H1 (cell line): ENCODE data around the gene SMAP1.
"Not testable (repeated sequence)": the region's sequence is repeated elsewhere in the genome, so short reads cannot be mapped to it uniquely, and the experiment has no call there.

ENCODE experiments used
- EZH2 ChIP-seq: fragments of 200-600 bp; sonication (generic); IDR thresholded peaks from 2 replicates; pipeline ENCODE4 v1.7.1; 2012; ENCODE audit warnings: low read depth, mild to moderate bottlenecking, moderate library complexity, low read length, inconsistent platforms; ENCODE audit not compliant: severe bottlenecking
- GTF2F1 ChIP-seq: IDR thresholded peaks from 2 replicates; pipeline ENCODE4 v1.6.1; 2012; ENCODE audit warnings: low read depth, low read length, improper control_type of control experiment, borderline replicate concordance
- MAX ChIP-seq: IDR thresholded peaks from 2 replicates; pipeline ENCODE4 v1.6.1; 2012; ENCODE audit warnings: inconsistent platforms
- NRF1 ChIP-seq: IDR thresholded peaks from 2 replicates; pipeline ENCODE4 v1.6.1; 2011; ENCODE audit warnings: mild to moderate bottlenecking, low read depth, low read length, improper control_type of control experiment
- POLR2A ChIP-seq, 2 experiments: IDR thresholded peaks; 1 replicate in 1 of 2; 2 replicates in 1 of 2; pipeline ENCODE4 v1.6.1; 2011; ENCODE audit warnings: low read depth in 2 of 2, low read length in 2 of 2, mild to moderate bottlenecking in 2 of 2; ENCODE audit errors: control extremely low read depth in 1 of 2
- POLR2AphosphoS5 ChIP-seq: IDR thresholded peaks from 2 replicates; pipeline ENCODE4 v1.6.1; 2011; ENCODE audit warnings: low read depth, low read length
- RAD21 ChIP-seq, 2 experiments: IDR thresholded peaks in 1 of 2; conservative IDR thresholded peaks in 1 of 2; 2 replicates each; pipeline ENCODE4 v1.6.1; 2011; ENCODE audit warnings: low read depth in 2 of 2, low read length in 2 of 2, improper control_type of control experiment in 1 of 2, inconsistent platforms in 1 of 2, mild to moderate bottlenecking in 1 of 2, moderate library complexity in 1 of 2
- SP2 ChIP-seq: IDR thresholded peaks from 2 replicates; pipeline ENCODE4 v1.6.1; 2012; ENCODE audit warnings: mild to moderate bottlenecking, low read length, inconsistent platforms
- TF ChIP-seq, protein P1 (sequence below), 3 experiments: IDR thresholded peaks; 1 replicate in 2 of 3; 2 replicates in 1 of 3; pipeline versions ENCODE4 v1.5.1 to v1.6.1; 2011; ENCODE audit warnings: low read length in 3 of 3, mild to moderate bottlenecking in 3 of 3, inconsistent platforms in 2 of 3, low read depth in 1 of 3, moderate library complexity in 1 of 3; ENCODE audit not compliant: insufficient read depth in 1 of 3; ENCODE audit errors: control extremely low read depth in 1 of 3

GRCh38 chr6:70771351-70771750, 103.7 kb downstream of the SMAP1 start:
- TF ChIP-seq MAX; RAD21 (IDR thresholded peaks at IDR 0.05 in 1 of 2, conservative IDR thresholded peaks at IDR 0.05 in 1 of 2; ENCODE audit: low read depth in 2 of 2, low read length in 2 of 2); POLR2A (IDR thresholded peaks at IDR 0.05; ENCODE audit: control extremely low read depth in 1 of 2, low read depth in 2 of 2, low read length in 2 of 2); GTF2F1; SP2; NRF1; EZH2; POLR2AphosphoS5: not testable (repeated sequence)
- TF ChIP-seq, protein P1, sequence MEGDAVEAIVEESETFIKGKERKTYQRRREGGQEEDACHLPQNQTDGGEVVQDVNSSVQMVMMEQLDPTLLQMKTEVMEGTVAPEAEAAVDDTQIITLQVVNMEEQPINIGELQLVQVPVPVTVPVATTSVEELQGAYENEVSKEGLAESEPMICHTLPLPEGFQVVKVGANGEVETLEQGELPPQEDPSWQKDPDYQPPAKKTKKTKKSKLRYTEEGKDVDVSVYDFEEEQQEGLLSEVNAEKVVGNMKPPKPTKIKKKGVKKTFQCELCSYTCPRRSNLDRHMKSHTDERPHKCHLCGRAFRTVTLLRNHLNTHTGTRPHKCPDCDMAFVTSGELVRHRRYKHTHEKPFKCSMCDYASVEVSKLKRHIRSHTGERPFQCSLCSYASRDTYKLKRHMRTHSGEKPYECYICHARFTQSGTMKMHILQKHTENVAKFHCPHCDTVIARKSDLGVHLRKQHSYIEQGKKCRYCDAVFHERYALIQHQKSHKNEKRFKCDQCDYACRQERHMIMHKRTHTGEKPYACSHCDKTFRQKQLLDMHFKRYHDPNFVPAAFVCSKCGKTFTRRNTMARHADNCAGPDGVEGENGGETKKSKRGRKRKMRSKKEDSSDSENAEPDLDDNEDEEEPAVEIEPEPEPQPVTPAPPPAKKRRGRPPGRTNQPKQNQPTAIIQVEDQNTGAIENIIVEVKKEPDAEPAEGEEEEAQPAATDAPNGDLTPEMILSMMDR (IDR thresholded peaks at IDR 0.05; ENCODE audit: control extremely low read depth in 1 of 3, insufficient read depth in 1 of 3, low read depth in 1 of 3, low read length in 3 of 3): not testable (repeated sequence)
